Mucosa of descending colon (tissue), 3 donors: ENCODE results near the gene GOLGA3. TPM values are rescaled to one million over a fixed set of nuclear protein-coding genes. Genes with fewer than 3 reads are reported as not detected.
"Not testable (repeated sequence)": the region's sequence is repeated elsewhere in the genome, so short reads cannot be mapped to it uniquely, and the experiment has no call there.

Source experiments
- ATAC-seq: fragments of 200-7000 bp; cut with Tn5 transposase; one replicate; pipeline ENCODE4 v1.9.1; 2020; ENCODE audit warnings: mild to moderate bottlenecking, moderate library complexity
- DNase-seq, 3 donors: peaks; one replicate each; pipeline ENCODE4 v3.0.0-alpha.2; 2020
- H3K36me3 ChIP-seq: fragments of 200-600 bp; one replicate; pipeline ENCODE4 v1.8.0; 2021; ENCODE audit warnings: low read depth, mild to moderate bottlenecking
- H3K4me1 ChIP-seq: fragments of 200-600 bp; one replicate; pipeline ENCODE4 v1.8.0; 2021; ENCODE audit warnings: low read depth, mild to moderate bottlenecking
- H3K4me3 ChIP-seq: fragments of 200-600 bp; one replicate; pipeline ENCODE4 v1.8.0; 2021; ENCODE audit warnings: mild to moderate bottlenecking
- H3K9me3 ChIP-seq: fragments of 200-600 bp; one replicate; pipeline ENCODE4 v1.8.0; 2021; ENCODE audit warnings: mild to moderate bottlenecking
- intact Hi-C, 2 donors: fragments of 100-400 bp; cut with DNase I in 1 of 2; cut with micrococcal nuclease in 1 of 2; formaldehyde crosslinking; loops; one replicate each; pipeline versions ENCODE4 v1.11.0 to v1.11.1; 2022; cut with DNase I, micrococcal nuclease
- total RNA-seq, 3 donors: library from RNA; stranded (reverse); fragmentation: NEBNext Ultra II Directional in 2 of 3; extraction: Animal tissue kit (Norgen Biotek cat#: 25700) in 2 of 3; gene quantifications; one replicate each; pipeline versions ENCODE4 v1.2.1 to v1.2.4, GENCODE V29; 2021 to 2023
- TF ChIP-seq, protein P1 (sequence below): fragments of 200-600 bp; IDR thresholded peaks from one replicate; pipeline ENCODE4 v1.8.0; 2022; ENCODE audit warnings: antibody characterized with exemption, mild to moderate bottlenecking
- donor health status: DM: no; HTN: no; CAD: no; lungs with moderate emphysema.
- donor health status: DM: no; HTN: no; CAD: no.
- donor health status: DM: no; HTN: yes; CAD: no.

GOLGA3 gene
- total RNA-seq, 3 donors from 2014 or later, result 71.6 to 91.0 (median 89.6) TPM

DNA sequence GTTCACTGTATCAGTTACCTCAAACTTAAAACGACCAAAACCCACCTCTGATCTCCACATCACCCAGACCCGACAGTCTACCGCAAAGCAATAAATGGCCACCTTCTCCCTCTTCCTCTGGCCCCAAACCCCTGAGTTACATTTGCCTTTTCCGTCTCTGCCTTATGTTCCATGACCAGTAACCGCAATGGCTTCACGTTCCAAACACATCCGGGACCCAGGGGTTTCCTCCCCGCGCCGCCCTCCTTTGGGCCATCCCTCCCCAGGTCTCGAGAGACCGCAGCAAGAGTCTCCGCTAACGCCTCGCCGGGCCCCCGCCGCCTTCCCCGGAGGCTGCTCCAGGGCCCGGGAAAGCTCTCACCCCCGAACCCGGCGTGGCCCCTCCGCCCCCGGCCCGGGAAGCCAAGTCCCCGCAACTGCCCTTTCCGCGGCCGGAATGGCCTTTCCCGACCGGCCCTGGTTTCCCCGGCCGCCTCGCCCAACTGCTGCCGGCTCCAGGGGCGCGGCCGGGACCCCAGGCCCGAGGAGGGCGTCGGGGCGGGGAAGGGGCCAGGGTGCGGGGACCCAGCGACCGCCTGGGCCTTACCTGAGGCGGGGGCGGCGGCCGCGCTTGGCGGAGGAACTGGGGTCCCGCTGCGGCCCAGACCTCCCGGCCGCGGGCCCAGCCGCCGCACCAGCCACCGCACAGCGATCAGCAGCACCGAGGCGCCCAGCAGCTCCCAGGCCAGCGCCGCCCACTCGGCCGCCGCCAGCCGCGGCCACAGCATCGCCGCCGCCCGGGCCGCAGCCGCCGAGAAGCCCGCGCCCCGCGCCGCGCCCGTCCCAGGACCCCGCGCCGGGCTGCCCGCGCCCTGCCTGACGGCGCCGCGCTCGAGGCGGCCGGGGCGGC, 67.4 kb downstream of the GOLGA3 start, which contains the start of gene ANKLE2:
Gene ANKLE2, minus strand, starts transcription at position 801 of the 889 bp plus-strand sequence. Its CDS starts 34 bp downstream, at position 767.
- Histone ChIP-seq H3K9me3 (no peaks in the 10 kb centered on the region), H3K4me1 (peaks cover 14% of the 10 kb centered on the region), H3K4me3 (peak within 1 kb of the TSS; percentile 99), H3K36me3 (no peaks in the 10 kb centered on the region)
- DNase-seq, result peak; percentile 56 to 81 (median 69)
- intact Hi-C loops, result no loop called here
- peak; percentile 64 for ATAC-seq
- TF ChIP-seq, protein P1, sequence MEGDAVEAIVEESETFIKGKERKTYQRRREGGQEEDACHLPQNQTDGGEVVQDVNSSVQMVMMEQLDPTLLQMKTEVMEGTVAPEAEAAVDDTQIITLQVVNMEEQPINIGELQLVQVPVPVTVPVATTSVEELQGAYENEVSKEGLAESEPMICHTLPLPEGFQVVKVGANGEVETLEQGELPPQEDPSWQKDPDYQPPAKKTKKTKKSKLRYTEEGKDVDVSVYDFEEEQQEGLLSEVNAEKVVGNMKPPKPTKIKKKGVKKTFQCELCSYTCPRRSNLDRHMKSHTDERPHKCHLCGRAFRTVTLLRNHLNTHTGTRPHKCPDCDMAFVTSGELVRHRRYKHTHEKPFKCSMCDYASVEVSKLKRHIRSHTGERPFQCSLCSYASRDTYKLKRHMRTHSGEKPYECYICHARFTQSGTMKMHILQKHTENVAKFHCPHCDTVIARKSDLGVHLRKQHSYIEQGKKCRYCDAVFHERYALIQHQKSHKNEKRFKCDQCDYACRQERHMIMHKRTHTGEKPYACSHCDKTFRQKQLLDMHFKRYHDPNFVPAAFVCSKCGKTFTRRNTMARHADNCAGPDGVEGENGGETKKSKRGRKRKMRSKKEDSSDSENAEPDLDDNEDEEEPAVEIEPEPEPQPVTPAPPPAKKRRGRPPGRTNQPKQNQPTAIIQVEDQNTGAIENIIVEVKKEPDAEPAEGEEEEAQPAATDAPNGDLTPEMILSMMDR, result no peak

DNA sequence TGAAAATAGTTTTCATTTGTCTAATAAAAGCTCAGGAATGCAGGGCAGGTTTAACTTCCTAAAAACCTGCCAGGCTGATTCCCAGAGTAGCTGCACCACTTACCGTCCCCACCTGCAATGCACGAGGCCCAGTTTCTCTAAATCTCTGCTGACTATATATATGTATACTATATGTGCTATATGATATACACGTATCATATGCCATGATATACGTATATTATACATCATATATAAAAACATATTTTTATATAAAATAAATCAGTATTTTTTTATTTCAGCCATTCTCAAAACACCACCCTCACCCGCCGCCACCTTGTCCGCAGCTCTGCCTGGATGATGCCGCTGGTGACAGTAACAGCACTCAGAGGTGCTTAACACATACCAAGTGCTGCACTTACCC, 69.3 kb downstream of the GOLGA3 start:
- intact Hi-C loops, result no loop called here
- TF ChIP-seq, protein P1, result no peak
- Histone ChIP-seq H3K9me3 (no peaks in the 10 kb centered on the region), H3K4me1 (peaks cover 14% of the 10 kb centered on the region), H3K36me3 (peaks cover 5% of the 10 kb centered on the region), H3K4me3 (no peak overlapping the region)
- no peak for DNase-seq
- ATAC-seq, result no peak

DNA sequence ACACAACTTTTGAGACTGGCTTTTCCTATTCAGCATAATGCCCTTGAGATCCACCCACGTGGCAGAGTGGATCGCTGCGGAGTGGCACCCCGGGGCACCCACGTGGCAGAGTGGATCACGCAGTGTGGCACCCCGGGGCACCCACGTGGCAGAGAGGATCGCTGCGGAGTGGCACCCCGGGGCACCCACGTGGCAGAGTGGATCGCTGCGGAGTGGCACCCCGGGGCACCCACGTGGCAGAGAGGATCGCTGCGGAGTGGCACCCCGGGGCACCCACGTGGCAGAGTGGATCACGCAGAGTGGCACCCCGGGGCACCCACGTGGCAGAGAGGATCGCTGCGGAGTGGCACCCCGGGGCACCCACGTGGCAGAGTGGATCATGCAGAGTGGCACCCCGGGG, 69.8 kb downstream of the GOLGA3 start:
- H3K9me3 ChIP-seq, H3K36me3 ChIP-seq, intact Hi-C loops, H3K4me3 ChIP-seq, ATAC-seq, DNase-seq: not testable (repeated sequence)
- H3K4me1 ChIP-seq, result peaks cover 14% of the 10 kb centered on the region

DNA sequence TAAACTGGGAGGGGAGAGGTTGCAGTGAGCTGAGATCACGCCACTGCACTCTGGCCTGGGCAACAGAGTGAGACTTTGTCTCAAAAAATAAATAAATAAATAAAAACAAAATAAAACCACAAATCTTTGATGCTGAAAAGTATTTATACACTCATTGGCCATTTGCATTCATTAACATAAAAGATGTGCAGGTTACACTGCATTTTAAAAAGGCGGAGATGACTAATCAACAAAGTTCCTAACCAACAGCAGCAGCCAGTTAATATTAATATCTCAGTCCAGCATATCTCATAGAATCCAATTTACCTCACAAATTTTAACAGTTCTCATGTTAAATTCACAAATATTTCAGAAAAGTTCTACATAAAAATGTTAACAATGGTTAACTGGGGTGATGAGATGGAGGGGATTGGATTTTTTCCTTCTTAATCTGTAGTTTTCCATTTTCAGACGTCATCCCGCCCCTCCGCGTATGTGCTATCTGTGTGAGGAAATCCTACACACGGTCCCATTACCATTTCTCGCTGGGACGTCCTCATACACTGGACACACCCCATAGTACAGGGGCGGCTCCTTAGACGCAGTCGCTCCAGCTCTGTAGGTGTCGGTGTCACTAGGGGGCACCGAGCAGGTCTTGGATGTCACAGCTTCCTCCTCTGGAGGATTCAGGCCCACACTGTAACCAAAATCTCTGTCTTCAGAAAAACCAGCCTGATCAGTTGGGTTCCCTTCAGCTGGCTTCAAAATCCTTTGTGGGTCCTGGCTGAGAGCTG, 74.3 kb downstream of the GOLGA3 start:
- Histone ChIP-seq H3K9me3 (no peaks in the 10 kb centered on the region), H3K36me3 (peaks cover 5% of the 10 kb centered on the region), H3K4me3 (no peak overlapping the region), H3K4me1 (no peaks in the 10 kb centered on the region)
- ATAC-seq (no peak), DNase-seq (no peak)
- intact Hi-C loops, result no loop called here
- TF ChIP-seq, protein P1, result no peak

DNA sequence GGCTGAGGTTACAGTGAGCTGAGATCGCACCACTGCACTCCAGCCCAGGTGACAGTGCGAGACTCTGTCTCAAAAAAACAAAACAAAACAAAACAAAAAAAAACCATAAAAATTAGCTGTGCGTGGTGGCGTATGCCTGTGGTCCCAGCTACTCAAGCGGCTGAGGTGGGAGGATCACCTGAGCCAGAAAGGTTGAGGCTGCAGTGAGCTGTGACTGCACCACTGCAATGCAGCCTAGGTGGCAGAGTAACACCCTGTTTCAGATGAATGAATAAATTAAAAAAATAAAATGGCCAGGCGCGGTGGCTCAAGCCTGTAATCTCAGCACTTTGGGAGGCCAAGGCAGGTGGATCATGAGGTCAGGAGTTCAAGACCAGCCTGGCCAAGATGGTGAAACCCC, 75.0 kb downstream of the GOLGA3 start:
- ATAC-seq, DNase-seq, H3K36me3 ChIP-seq, H3K9me3 ChIP-seq, H3K4me1 ChIP-seq, H3K4me3 ChIP-seq, intact Hi-C loops: not testable (repeated sequence)

DNA sequence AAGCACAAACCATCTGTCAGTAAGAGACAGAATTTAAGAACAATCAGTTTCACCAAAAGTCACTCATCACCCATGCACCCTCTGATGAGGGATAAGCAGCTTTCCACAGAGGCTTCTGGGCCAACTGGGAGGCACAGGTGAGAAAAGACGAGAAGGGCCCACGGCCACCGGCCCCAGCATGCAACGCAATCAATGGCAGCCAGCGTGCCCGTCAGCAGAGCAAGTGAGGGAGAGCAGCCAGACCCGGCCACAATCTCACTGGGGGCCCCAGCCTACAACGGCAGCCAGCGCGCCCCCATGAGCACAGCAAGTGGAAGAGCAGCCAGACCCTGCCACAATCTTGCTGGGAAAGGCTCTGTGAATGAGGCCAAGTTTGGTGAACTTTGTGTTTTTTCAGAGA, 80.3 kb downstream of the GOLGA3 start:
- H3K4me1 ChIP-seq, result no peaks in the 10 kb centered on the region
- TF ChIP-seq, protein P1, result no peak
- H3K36me3 ChIP-seq, result peaks cover 12% of the 10 kb centered on the region
- H3K9me3 ChIP-seq, result no peaks in the 10 kb centered on the region
- no peak overlapping the region for H3K4me3 ChIP-seq
- intact Hi-C loops, result no loop called here
- DNase-seq (no peak), ATAC-seq (no peak)
